Activated CD4-positive, alpha-beta T cell treated with anti-CD3 and anti-CD28 coated beads for 1 hour (primary cell): ENCODE measurements around the gene INF2.

ENCODE experiments used
- DNase-seq: peaks from one replicate; pipeline ENCODE4 v3.0.0-alpha.2; 2020

INF2 gene

DNA sequence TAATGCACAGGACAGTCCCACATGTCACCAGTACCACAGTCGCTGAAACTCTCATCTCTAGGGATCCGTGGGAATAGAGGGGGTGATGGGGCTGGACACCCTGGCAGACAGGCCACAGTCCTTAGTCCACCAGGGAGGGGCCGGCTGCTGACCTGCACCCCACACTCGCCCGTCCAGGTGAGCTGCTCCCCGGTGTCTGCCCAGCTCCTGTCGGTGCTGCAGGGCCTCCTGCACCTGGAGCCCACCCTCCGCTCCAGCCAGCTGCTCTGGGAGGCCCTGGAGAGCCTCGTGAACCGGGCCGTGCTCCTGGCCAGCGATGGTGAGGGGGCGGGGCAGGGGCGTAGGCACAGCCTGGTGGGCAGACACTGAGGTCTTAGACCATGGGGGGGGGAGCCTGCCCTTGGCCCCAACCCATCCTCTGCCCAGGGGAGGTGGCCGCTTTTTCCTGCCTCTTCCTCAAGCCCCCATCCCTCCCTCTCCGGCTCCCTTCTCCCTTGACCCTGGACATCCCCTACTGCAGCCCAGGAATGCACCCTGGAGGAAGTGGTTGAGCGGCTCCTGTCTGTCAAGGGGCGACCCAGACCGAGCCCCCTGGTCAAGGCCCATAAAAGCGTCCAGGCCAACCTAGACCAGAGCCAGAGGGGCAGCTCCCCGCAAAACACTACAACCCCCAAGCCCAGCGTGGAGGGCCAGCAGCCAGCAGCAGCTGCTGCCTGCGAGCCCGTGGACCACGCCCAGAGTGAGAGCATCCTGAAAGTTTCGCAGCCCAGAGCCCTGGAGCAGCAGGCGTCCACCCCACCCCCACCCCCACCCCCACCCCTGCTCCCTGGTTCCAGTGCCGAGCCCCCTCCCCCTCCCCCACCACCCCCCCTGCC lies 17.6 kb downstream of the INF2 start:
- no peak for DNase-seq

DNA sequence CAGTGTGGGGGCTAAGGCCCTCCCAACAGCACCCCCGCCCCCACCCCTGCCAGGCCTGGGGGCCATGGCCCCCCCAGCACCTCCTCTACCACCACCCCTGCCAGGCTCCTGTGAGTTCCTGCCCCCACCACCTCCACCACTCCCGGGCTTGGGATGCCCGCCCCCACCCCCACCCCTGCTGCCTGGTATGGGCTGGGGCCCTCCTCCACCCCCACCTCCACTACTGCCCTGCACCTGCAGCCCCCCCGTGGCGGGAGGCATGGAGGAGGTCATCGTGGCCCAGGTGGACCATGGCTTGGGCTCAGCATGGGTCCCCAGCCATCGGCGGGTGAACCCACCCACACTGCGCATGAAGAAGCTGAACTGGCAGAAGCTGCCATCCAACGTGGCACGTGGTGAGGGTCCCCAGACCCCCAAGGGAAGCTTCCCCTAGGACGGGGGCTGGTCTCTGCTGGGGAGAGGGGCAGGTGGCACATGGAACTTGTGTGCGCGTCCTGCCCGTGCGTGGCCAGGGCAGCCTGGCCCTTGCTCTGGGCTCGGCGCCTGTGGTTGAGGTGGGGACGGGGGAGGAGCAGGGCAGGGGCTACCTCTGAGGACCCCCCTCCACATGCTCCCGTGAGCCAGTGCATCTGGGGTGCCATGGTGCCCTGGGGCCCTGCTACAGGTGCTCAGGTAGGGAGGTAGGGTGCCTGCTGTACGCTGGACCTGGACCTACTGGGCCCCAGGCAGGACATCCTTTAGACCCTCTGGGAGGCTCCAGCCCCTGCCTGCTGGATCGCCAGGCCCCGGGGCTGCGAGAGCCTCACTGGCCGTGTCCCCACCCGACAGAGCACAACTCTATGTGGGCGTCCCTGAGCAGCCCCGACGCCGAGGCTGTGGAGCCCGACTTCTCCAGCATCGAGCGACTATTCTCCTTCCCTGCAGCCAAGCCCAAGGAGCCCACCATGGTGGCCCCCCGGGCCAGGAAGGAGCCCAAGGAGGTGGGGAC lies 18.5 kb downstream of the INF2 start:
- no peak for DNase-seq

DNA sequence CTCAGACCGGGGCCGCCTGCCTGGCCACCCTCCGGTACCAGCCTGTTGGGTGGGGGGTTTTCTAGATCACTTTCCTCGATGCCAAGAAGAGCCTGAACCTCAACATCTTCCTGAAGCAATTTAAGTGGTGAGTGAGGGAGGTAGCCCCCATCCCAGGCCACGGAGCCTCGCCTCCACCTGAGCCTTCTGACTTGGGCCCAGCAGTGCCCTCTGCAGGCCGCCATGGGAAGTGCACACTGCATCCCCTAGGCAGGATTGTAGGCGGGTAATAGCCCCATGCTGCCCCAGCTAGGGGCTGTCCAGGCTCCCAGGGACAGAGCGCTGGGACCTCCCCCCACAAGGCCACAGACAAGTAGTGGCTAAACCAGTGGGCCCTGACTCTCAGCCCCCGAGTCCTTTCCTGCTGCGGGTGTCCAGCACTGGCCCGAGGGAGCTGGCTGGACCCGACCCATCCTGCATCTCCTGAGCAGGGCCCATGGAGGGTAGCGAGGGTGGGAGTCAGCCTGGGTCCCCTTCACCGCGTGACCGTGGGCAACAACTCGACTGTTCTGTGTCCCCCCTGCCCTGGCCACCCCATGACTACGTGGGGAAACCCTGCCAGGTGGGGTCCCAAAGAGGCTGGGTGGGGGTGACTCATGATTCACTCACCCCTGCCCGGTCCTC lies 19.3 kb downstream of the INF2 start:
- peak; percentile 61 for DNase-seq

DNA sequence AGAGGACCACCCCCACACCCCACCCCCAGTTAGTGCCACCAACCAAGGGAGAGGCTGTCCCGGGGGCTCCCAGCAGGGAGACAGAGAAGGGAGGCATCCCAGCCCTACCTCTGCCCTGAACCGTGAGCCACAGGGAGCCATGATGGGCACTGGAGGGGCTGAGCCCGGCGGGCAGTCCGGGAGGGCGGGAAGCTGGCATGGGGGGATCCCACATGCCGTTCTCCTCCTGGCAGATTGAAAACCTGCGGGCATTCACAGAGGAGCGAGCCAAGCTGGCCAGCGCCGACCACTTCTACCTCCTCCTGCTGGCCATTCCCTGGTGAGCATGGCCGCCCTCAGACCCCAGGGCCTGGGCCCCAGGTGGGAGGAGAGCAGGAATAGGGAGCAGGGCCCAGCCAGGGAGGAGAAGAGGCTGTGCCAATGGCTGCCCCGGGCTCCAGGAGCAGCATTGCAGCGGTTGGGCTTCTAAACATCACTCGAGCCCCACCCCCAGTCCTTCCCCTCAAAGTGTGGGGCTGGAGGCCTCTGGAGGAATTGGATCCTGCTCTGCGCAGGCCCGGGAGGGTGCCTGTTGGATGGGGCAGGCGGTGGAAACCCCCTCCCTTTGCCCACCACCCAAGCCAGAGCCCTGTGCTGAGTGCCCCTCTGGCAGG lies 20.1 kb downstream of the INF2 start:
- no peak for DNase-seq

DNA sequence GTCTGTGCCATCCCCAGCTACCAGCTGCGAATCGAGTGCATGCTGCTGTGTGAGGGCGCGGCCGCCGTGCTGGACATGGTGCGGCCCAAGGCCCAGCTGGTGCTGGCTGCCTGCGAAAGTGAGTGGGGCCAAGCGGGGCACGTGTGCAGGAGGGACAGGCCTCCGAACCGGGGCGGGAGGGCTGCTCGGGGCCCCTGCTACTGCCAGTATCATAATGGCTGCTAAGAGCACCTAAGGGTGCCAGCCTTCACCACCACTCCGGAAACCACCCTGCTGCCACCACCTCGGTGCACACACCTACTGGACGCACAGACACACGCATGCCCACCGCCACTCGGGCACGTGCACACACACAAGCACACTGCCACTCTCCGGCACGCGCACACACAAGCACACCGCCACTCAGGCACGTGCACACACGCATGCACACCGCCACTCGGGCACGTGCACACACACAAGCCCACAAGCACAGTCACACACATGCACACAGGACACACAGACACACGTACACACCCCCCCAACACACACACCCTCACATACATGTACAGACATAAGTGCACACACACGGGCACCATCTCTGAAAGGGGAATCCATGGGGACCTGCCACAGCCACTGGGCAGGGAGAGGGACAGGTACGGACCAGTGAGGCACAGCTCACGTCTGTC lies 20.8 kb downstream of the INF2 start:
- no peak for DNase-seq

DNA sequence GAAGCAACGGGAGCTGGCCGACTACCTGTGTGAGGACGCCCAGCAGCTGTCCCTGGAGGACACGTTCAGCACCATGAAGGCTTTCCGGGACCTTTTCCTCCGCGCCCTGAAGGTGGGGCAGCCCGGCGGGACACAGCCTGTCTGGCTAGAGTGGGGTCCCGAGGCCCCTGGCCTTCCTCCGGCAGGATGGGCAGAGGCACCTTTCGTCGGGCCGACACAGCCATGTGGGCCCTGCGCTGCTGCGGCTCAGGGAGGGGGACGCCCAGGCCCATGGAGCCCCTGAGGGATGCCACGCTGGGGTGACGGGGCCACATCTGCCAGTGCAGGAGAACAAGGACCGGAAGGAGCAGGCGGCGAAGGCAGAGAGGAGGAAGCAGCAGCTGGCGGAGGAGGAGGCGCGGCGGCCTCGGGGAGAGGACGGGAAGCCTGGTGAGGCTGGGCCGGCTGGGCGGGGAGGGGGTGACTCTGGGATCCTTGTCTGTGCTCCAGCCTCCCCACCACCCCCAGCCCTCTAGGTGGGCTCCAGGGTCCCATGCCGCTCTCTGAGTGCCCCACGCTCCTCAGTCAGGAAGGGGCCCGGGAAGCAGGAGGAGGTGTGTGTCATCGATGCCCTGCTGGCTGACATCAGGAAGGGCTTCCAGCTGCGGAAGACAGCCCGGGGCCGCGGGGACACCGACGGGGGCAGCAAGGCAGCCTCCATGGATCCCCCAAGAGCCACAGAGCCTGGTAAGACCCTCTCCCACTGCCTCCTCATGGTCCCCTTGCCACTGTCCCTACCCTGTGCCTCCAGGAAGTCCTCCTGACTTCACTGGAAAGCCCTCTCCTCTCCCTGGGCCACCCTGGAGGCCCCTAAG lies 23.7 kb downstream of the INF2 start:
- DNase-seq, result no peak

DNA sequence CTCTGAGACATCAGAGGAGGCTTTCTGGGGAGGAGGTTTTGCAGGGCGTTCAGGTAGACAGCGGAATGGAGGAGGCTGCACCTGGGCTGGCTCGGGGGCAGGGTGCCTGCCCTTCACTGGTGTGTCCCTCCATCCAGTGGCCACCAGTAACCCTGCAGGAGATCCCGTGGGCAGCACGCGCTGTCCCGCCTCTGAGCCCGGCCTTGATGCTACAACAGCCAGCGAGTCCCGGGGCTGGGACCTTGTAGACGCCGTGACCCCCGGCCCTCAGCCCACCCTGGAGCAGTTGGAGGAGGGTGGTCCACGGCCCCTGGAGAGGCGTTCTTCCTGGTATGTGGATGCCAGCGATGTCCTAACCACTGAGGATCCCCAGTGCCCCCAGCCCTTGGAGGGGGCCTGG lies 24.6 kb downstream of the INF2 start:
- no peak for DNase-seq

DNA sequence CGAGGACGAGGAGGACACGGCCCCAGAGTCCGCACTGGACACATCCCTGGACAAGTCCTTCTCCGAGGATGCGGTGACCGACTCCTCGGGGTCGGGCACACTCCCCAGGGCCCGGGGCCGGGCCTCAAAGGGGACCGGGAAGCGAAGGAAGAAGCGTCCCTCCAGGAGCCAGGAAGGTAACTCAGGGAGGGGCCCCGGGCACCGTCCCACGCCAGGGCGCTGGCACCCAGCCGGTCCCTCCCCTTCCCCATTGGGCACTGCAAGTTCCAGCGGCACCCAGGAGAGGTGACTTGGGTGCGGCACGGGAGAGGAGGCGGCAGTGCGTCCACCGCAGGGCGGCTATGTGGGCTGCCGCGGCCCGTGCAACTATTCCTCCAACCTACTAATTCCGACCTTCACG lies 25.3 kb downstream of the INF2 start:
- DNase-seq, result no peak

DNA sequence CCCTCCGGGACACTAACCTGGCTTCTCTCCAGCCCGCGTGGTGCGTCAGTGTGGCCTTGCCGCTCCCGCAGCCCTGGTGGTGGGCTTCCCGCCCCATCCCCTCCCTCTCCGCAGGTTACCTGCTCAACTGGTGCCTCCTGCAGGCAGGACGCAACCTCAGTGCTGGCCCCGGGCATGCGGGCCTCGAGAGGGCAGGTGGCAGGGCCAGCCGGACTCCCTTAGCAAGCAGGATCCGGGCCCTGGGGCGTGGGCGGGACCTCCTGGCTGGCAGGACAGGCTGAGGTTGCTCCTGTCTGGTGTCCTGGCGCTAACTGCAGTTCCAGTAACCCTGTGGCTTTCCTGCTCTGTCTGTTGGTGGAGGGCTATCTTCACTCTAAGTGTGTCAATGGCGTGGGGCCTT lies 26.0 kb downstream of the INF2 start:
- no peak for DNase-seq

DNA sequence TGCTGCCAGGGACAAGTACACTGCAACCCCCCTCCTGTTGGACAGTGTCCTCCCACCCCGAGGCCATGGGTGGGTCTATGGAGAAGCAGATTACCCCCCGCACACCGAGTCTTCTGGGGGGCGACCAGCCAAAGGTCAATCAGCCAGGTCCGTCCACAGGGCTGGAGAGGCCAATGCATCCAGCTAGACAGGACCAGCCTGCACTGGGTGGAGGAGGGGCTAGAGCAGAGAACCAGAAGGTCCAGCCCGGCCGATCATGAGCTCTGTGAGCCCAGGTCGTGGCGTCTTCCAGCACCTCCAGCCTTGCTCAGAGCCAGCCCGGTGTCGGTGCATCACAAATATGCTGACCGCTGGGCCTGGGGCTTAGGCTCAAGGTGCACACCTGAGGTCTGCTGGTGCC lies 26.5 kb downstream of the INF2 start:
- no peak for DNase-seq

DNA sequence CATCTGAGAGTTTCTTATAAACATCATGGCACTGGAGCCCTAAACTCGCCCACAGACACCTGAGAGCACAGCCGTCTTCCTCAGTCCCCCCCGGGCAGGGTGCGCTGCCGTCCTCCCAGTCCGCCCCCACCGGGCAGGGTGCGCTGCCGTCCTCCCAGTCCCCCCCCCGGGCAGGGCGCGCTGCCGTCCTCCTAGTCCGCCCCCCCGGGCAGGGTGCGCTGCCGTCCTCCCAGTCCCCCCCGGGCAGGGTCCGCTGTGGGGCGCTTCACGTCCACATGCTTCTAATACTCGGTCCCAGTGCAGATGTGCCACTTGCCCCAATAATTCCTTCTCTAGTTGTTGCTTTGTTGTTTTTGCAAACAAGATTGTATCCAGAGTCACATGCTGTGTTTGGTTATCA lies 27.7 kb downstream of the INF2 start:
- DNase-seq, result no peak

DNA sequence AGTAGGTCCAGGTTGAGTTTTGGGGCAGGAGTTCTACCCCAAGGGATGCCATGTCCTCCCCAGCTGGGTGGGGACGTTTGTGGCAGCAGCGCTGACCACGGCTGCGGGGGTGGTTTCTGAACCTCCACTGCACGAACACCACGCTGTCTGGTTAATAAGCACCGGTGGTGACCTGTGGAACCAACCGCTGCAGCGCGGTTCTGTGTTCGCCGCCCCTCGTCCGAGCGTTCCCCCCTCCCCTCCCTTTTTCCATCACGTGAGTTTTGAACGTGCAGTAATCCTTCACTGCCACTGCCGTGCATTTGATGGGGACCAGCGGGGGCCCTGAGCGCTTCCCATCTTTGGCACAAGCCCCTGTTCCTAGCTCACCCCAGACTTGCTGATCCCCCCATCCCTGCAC lies 28.2 kb downstream of the INF2 start:
- DNase-seq, result no peak

DNA sequence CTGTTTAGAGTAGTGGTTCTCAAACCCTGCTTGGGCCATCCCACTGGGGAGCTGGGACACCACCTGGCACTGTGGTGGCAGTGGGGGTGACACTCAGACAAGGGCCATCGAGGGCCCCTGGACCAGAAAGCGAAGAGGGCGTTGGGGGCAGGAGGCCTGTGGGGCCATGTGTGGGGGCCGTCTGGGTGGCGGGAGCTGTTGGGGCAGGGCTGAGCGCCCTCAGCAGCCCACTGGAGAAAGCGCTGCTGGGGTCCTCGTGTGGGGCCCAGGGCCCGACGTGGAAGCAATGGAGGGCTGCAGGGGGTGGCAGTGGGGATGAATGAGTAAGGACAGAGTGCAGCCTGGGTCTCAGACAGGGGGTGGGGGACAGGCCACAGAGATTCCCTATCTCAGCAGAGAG lies 28.7 kb downstream of the INF2 start:
- no peak for DNase-seq

DNA sequence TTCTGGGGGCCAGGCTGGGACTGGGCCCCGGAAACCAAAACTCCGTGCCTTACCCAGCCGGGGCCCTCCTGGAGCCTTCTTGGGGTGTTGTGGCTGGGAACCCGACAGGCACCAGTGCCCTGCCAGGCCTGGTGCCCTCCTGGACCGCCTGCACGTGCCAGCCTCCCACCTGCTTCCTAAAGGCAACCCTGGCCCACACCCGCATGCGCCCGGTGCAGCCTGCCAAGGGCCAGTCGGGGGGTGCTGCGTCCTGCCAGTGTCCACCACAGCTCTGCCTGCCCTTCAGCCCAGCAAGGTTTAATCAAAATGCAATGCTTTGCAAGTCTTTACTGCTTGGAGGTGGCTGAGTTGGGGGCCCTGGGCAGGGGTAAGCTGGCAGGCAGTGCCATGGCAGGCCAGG lies 29.5 kb downstream of the INF2 start:
- no peak for DNase-seq

DNA sequence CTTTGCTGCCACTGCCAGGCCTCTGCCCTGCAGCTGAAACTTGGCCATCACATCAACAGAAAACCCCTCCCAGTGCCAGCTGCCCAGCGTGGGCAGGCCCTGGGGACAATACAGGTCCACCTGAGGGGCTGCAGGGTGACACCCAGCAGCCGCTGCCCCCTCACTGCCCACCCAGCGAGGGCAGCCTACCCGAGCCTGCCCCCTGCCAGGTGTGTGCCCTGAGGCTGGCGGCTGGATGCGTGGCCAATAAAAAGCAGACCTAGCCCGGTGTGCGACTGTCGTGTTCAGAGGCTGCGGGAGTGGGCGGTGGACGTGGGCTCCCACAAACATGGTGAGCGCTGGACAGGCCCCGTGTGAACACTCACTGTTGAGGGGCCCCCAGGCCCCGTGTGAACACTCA lies 29.9 kb downstream of the INF2 start:
- DNase-seq, result no peak

DNA sequence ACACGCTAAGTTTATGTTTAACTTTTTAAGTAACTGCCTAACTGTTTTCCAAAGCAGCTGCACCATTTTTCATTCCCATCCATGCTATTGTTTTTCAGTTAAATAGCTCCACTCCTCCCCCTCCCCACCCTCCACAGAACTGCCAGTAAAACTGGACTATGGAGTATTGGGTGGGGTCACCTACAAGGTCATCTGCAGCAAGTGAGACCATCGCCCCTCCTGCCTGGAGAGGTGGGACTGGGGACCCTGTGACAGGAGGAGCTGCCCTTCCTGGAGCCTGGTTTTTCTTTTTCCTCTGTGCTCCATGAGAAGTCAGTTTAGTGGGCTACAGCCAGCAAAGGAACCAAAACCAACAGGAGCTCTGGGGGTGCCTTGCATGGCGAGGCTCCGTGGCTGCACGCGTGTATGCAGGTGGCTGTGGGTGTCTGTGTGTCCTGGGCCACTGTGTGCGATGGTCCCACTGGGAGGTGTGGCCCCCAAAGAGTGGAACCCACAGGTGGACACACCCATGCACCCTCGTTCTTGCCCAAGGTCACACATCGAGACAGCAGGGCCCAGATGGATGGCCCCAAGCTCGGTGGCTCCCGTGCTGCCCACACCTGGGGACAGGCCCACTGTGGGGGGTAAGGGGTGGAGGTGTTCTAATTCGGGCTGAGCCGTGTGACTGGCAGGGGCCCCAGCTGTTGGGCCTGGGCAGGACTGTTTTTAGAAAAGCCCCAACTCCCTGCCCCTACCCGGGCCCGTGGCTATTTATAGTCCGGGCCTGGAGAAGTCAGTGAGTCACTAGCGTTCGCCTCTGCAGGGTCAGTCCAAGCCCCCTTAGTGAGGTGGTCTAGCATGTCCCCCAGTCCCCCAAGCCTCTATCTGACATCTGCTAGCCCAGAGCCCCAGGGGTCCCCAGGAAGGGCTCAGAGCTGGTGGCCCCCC lies 32.4 kb downstream of the INF2 start:
- DNase-seq, result no peak

DNA sequence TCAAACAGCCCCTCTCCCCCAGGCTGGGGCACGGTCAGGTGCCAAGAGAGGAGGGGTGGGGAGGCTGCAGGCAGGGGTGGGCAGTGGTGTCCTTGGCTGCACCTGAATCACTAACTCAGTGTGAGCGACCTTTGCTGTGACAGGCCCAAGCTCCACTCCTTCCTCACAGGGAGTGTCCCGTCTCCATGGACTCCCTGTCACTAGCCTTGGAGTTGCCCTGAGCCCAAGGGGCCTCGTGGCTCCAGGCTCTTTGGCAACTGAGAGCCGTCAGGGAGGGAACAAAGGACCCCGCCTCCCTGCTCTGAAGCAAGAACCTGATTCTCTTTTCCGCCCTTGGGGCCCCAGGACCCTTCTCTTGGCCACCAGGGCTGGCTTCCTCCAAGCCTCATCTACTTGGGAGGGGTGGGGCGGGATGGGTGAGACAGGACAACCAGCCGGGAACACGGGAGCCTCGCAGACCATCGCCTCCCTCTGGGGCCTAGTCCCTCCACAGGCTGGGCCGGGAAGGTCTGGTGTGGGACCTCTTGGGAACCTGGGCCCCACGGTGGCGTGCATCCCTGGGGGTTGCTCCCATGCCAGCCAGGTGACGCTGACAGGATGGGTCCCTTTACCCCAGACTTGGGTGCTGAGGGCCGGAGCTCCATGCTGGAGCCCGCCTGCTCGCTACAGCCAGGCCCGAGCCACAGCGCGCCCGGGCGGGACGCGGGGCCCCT lies 33.7 kb downstream of the INF2 start:
- no peak for DNase-seq

DNA sequence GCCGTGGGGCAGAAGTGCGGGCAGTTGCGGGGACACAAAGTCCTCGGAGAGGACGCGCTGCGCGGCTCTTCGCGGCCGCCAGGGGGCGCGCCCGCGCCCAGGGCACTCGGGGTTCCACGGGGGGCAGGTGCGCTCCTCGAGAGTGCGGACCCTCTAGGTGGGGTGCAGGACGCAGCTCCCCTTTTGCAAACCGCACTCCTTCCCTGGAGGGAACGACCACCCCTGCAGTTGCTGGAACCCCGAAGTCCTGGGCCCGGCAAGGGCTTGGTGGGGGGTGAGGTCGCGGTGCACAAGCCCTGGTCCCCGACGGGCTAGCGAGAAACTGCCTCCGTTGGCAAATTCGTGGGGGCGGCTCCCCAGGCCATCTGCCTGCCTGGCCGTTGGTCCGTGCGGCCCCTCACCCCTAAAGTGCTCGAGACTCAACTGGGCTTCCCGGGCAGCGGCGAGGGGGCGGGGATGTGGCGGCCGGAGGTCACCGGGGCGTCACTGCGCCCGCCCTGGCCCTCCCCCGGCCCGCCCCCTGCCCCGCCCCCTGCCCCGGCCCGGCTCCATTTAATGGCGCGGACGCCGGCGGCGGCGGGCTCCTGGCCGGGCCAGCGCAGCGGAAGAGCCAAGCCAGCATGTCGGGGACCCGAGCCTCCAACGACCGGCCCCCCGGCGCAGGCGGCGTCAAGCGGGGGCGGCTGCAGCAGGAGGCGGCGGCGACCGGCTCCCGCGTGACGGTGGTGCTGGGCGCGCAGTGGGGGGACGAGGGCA lies 34.4 kb downstream of the INF2 start, which contains the start of gene ADSS1:
Gene ADSS1 (plus strand): TSS at position 579 of the 756 bp plus-strand sequence. CDS start 42 bp downstream, at position 621.
- DNase-seq, result peak; percentile 40
